ENCODE measurements around the gene TMEM258.

- TF ChIP-seq CTCF (IDR thresholded peaks at IDR 0.05; ENCODE audit: low read length) (no peak), EZH2 (IDR thresholded peaks at IDR 0.05; ENCODE audit: borderline replicate concordance, low read length) (no peak)
Observed at GRCh38 chr11:61742391-61742790, 50.0 kb downstream of the TMEM258 start.

Measured in OCI-LY1 (cell line).